Measurements from ENCODE around the gene GJA1. TPM values are rescaled to one million over a fixed set of nuclear protein-coding genes. Genes with fewer than 3 reads are reported as not detected.

The GJA1 gene
- total and polyA plus RNA-seq, 2 of the 8 experiments (the other 6 are each of a cell fraction or from before 2014, with no cell fraction given): 468 to 795 TPM

DNA sequence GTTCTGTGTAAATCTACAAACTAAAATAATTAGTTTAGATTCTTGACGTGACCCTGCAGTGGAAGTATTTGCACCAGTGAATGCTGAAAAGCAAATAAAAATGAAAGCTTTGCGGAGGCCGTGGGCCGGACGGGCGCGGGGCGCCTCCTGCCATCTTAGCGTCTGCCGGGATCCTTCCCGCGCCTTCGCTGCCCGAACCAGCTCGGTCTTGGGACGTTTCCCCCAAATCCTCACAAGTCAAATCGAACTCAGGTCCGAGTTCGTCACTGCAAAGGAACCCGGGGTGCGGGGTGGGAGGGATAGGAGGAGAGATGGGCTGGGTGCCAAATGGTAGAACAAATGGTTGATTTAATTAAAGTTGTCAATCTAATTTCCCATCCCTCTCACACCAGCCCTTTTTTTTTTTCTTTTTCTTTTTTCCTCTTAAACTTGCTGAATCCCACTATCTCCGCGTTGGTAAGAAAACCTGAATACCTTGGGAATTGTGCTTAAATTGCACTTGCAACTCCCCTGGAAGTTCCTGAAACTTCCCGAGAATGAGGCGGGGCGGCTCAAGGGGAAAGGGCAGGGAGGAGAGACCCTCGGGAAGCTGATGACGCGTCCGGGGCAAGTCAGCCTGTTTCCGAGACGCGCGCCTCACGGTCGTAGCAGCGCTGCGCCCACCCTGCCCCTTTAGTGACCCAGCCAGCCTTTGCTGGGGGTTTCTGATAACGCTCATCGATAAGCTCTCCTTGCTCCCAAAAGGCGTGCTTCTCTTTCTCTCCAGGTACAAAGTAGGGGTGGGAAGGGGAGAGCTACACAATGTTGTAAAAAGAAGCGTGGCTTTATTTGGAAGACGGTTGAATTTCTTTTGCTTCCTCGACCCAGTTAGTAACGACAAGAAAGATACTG lies 1.8 kb downstream of the GJA1 start (continued):
- TF ChIP-seq SAP30 (IDR thresholded peaks at IDR 0.05; ENCODE audit: insufficient read depth, insufficient replicate concordance, low read length) (peak; percentile 1), CHD1 (IDR thresholded peaks at IDR 0.05; ENCODE audit: low read depth, low read length) (0 out of 2 replicates have a peak, but pooled peaks have one; percentile 18), TAF7 (optimal IDR thresholded peaks at IDR 0.05; ENCODE audit: borderline replicate concordance, low read depth, low read length) (peak; percentile 84), KDM5A (IDR thresholded peaks at IDR 0.05; ENCODE audit: low read length) (no peak), CHD2 (IDR thresholded peaks at IDR 0.05; ENCODE audit: low read length) (peak; percentile 22; the same call in 1 of the 2 replicates), CBX5 (IDR thresholded peaks at IDR 0.05; ENCODE audit: low read depth, low read length) (no peak)
